Skeletal muscle tissue (tissue), 4 donors: Measurements from ENCODE around the gene EFNA5. TPM values are rescaled to one million over a fixed set of nuclear protein-coding genes. Genes with fewer than 3 reads are reported as not detected.

Experiments used
- H3K27ac ChIP-seq: one replicate; pipeline ENCODE4 v1.7.0; 2013; ENCODE audit warnings: mild to moderate bottlenecking, low read depth, low read length, inconsistent platforms
- H3K27me3 ChIP-seq, 3 donors: one replicate each; pipeline ENCODE4 v1.7.0; 2013; ENCODE audit warnings: low read length in 3 of 3; ENCODE audit not compliant: control insufficient read depth in 3 of 3, insufficient read depth in 3 of 3
- H3K36me3 ChIP-seq, 3 donors: one replicate each; pipeline ENCODE4 v1.7.0; 2013; ENCODE audit warnings: low read length in 3 of 3; ENCODE audit not compliant: control insufficient read depth in 3 of 3, insufficient read depth in 3 of 3
- H3K4me1 ChIP-seq, 3 donors: one replicate each; pipeline ENCODE4 v1.7.0; 2013; ENCODE audit warnings: low read length in 3 of 3, mild to moderate bottlenecking in 3 of 3; ENCODE audit not compliant: control insufficient read depth in 3 of 3, insufficient read depth in 3 of 3
- H3K4me3 ChIP-seq, 3 donors: one replicate each; pipeline ENCODE4 v1.7.0; 2013; ENCODE audit warnings: low read length in 3 of 3
- H3K9ac ChIP-seq, 3 donors: one replicate each; pipeline ENCODE4 v1.7.0; 2013; ENCODE audit warnings: low read length in 3 of 3, mild to moderate bottlenecking in 3 of 3, moderate library complexity in 2 of 3, low read depth in 1 of 3
- H3K9me3 ChIP-seq, 3 donors: one replicate each; pipeline ENCODE4 v1.7.0; 2013; ENCODE audit warnings: low read length in 3 of 3; ENCODE audit not compliant: control insufficient read depth in 3 of 3
- total RNA-seq: library from RNA; depleted of rRNA; stranded (reverse); fragments of >200 nt; gene quantifications from one replicate; pipeline ENCODE4 v1.2.3, GENCODE V29; 2014
- donor health status: Osteomylitis.

EFNA5 gene
- total RNA-seq, 1 donor from 2014 or later, result 8.4 TPM

DNA sequence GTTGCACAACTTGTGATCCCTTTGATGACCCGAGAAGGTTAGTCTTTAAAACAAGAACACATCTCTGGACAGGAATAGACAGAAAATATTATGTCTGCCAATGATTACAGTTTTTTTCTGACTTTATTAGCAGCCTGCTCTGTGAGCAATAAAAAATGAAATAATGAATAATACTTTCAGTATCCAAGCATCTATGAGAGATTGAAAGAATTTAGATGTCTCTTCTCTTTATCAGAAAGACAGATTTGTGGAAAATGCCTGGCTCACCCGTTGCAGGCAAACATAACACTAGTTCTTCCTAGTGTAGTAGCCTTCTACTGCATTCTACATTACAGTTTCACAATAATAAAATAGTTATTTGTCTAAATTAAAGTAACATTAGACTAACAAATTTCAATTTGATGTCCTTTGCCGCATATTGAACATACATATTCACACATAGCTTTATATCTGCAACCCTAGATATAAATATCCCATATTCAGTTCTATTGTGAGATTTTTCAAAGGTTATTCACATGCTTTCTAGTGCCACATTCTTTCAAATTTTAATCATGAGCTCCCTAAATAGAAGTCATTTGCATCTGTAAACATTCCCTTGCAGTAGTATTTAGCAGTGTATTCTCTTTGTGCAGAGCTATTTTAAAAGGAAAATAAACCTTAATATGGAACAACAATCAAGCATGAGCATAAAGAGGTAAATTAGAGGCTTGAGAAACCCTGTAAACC is 267.3 kb downstream of the EFNA5 start:
- Histone ChIP-seq H3K4me3 (no peak overlapping the region), H3K9ac (no peak overlapping the region), H3K27ac (no peak overlapping the region), H3K4me1 (peaks cover 0 to 3% (median 0%) of the 10 kb centered on the region in 3 donors), H3K9me3 (no peaks in the 10 kb centered on the region), H3K27me3 (no peaks in the 10 kb centered on the region), H3K36me3 (no peaks in the 10 kb centered on the region)

DNA sequence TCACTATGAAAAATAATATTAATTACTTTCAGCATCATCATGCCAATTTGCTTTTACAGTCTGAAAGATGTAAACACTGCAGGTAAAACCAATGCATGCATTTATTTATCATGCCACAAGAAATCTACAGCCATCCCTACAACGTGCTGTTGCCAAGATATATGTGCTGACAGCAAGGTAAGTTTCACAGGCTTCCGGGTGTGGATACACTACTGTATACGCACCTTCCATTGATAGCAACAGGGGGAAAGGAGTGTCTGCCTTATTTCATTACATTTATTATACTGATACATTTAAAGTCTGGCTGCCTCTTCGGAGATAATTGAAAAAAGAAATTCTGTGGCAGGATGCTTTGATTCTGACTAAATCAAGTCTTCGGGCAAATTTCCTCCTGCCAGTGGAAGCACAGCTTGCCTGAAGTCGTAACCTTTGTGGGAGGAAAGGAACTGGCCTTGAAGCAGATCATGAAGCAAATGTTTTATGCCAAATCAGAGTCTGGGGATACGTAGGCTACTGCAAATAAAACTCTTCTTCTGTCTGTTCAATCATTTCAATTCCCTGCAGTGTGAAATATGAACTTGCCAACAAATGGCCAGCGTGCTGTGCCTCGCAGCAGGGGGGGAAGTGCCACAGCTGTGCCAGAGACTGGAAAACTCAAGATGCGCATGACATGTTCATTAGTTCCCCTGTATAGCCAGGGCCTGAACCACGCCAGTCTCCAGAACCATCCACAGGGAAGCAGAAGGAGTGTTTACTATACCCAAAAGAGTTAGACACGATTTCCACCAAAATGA is 268.1 kb downstream of the EFNA5 start:
- no peaks in the 10 kb centered on the region for H3K9me3 ChIP-seq
- no peak overlapping the region for H3K9ac ChIP-seq
- no peaks in the 10 kb centered on the region for H3K36me3 ChIP-seq
- no peaks in the 10 kb centered on the region for H3K27me3 ChIP-seq
- peaks cover 0 to 3% (median 0%) of the 10 kb centered on the region in 3 donors for H3K4me1 ChIP-seq
- H3K27ac ChIP-seq, result no peak overlapping the region
- no peak overlapping the region for H3K4me3 ChIP-seq

DNA sequence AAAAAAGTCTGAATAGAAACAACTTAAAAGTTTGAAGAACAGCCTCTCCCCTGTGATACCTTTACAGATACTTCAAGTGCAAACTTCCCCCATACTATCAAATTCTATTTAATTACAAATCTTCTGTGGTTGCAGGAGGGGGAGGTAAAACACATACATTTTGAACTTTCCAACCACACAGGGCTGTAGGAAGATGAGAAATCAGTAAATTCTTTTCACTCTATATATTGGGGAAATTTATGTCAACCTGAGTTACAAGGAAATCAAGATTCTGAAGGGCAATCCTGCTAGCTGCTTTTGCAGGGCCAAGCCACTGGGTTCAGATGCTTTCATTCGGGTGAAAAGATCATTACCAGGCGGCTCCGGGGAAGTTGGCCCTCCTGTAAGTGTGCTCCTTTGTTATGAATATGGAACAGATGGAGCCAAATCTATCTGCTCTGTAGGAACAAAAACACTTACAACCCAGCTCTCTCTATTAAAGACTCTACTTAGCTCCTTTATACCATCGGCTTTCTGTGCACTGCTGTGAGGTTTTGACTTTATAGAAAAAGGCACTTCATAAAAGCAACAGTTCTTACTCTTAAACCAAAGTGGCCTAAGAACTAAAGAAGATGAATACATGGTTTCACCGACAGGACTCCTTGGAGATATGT is 269.1 kb downstream of the EFNA5 start:
- no peaks in the 10 kb centered on the region for H3K27me3 ChIP-seq
- H3K27ac ChIP-seq, result no peak overlapping the region
- peaks cover 0 to 3% (median 0%) of the 10 kb centered on the region in 3 donors for H3K4me1 ChIP-seq
- no peaks in the 10 kb centered on the region for H3K9me3 ChIP-seq
- no peaks in the 10 kb centered on the region for H3K36me3 ChIP-seq
- no peak overlapping the region for H3K4me3 ChIP-seq
- H3K9ac ChIP-seq, result no peak overlapping the region

DNA sequence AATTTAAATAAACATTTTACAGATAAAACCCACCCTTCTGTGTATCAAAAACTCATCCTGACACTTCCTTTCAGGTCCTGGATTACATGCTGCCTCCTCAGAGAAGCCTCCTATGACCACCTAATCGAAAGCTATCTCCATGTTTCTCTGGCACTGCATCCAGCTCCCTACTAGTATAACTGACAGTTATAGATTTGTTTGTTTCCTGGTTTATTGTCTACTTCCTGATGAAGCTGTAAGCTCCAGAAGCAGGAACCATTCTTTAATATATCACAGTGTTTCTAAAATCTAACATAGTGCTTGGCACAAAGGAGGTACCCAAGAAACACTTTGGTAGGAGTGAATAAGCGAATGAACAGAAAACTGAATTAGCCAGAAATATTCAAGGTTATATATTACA is 270.4 kb downstream of the EFNA5 start:
- H3K27me3 ChIP-seq, result no peaks in the 10 kb centered on the region
- no peak overlapping the region for H3K9ac ChIP-seq
- no peaks in the 10 kb centered on the region for H3K36me3 ChIP-seq
- H3K4me3 ChIP-seq, result no peak overlapping the region
- H3K4me1 ChIP-seq, result peaks cover 0 to 3% (median 0%) of the 10 kb centered on the region in 3 donors
- no peak overlapping the region for H3K27ac ChIP-seq
- no peaks in the 10 kb centered on the region for H3K9me3 ChIP-seq

DNA sequence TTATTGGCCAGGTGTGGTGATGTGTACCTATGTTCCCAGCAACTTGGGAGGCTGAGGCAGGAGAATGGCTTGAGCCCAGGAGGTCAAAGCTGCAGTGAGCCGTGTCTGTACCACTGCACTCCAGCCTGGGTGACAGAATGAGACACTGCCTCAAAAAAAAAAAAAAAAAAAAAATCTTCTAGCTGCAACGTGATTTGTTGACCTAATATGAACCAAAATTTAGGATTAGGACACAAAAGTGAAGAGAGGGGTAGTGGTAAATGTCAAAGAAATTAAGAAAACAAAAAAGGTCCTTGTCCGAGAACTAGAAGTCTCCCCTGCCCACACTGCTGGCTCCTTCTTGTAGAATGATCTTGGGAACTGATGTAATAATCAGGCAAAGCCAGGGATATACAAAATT is 272.0 kb downstream of the EFNA5 start:
- Histone ChIP-seq H3K9me3 (no peaks in the 10 kb centered on the region), H3K9ac (no peak overlapping the region), H3K27ac (no peak overlapping the region), H3K4me3 (no peak overlapping the region), H3K27me3 (no peaks in the 10 kb centered on the region), H3K36me3 (no peaks in the 10 kb centered on the region), H3K4me1 (peaks cover 0 to 3% (median 0%) of the 10 kb centered on the region in 3 donors)

DNA sequence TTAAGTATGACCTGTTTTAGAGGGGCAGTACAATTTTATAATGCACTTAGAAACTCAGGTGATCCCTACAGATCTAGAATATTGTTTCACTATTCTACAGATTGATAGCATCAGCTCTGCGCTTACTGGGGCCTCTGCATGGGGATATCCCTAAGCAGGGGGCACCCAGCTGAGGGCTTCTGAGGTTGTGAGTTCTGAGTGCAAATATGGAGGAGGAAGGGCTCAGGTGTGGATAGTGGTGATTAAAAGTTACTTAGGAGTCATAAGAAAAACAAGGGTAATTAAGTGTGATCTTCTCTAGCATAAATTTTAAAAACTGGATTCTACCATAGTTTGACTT is 274.4 kb downstream of the EFNA5 start:
- Histone ChIP-seq H3K27me3 (no peaks in the 10 kb centered on the region), H3K9me3 (no peaks in the 10 kb centered on the region), H3K36me3 (no peaks in the 10 kb centered on the region), H3K4me3 (no peak overlapping the region), H3K27ac (no peak overlapping the region), H3K9ac (no peak overlapping the region), H3K4me1 (no peaks in the 10 kb centered on the region)

DNA sequence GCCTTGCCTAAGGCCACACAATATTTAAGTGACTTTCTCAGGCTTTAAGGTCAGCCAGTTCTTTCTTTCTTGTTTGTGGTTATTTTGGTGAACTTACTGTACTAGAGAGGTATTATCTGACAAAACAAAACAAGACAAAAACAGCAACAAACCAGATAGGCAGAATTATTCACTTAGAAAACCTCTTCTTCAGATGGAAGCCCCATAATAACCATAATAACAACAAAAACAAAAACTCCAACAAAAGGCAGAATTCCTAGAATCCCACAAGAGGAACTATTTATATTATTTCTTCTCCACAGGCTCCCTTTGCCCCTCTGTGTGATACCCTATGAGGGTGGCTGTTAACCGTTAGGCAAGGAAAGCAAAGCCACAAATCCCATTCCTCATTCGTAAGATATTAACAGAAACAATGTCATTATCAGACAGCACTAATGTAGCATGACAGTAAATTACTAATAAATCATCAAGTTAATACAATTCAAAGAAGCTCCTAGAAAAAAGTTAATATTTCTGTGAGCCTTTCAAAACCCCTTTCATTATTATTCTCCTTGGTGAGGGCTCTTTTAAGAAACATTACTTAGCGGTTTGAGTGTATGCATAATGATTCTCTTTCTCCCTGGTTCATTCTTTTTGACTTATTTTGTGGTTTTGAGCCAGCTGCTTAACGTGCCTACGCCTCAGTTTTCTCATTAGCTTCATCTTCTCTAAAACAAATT is 274.9 kb downstream of the EFNA5 start:
- Histone ChIP-seq H3K36me3 (no peaks in the 10 kb centered on the region), H3K27me3 (no peaks in the 10 kb centered on the region), H3K4me1 (no peaks in the 10 kb centered on the region), H3K9ac (no peak overlapping the region), H3K27ac (no peak overlapping the region), H3K9me3 (no peaks in the 10 kb centered on the region), H3K4me3 (no peak overlapping the region)

DNA sequence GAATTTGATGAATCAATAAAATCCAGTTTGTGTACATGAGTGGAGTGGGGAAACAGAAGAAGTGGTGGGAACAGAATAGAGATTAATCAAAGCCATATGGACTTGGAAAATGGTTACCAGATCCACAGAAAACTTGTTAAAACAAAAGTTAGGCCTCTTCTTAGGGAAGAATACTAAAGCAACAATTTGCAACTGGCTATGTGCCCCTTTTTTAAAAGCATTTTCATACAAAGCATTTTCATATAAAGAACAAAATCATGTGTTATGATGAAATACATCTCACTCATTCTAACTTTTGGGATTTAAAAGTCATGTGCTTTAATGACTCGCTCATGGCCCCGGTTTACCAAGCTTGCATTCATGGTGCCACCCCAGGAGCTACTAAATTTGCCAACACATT is 276.9 kb downstream of the EFNA5 start:
- H3K4me3 ChIP-seq, result no peak overlapping the region
- no peak overlapping the region for H3K9ac ChIP-seq

DNA sequence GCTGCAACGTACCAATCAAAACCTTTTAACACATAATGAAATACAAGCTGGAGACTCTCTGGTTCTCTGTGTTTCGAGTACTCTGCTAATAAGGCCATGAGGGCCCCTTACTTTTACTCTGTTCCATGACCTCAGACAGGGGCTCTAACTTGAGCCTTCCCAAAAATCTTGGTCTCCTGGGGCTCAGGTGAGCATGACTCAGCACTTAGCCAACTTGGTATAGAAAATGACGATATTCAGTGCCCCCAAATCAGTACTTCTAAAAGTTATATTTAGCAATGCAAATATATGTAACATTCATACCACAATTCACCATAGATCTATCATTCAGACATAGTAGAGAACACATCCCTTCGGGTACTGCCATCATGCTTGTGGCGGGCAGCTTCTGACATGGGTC is 278.9 kb downstream of the EFNA5 start:
- Histone ChIP-seq H3K36me3 (no peaks in the 10 kb centered on the region), H3K4me1 (peaks cover 3 to 11% (median 11%) of the 10 kb centered on the region in 3 donors), H3K27me3 (no peaks in the 10 kb centered on the region), H3K4me3 (no peak overlapping the region), H3K9me3 (no peaks in the 10 kb centered on the region), H3K27ac (no peak overlapping the region), H3K9ac (no peak overlapping the region)

More for the DNA sequence above, 276.9 kb downstream of the EFNA5 start:
- H3K4me1 ChIP-seq, result peaks cover 3 to 11% (median 5%) of the 10 kb centered on the region in 3 donors
- no peaks in the 10 kb centered on the region for H3K9me3 ChIP-seq
- H3K27me3 ChIP-seq, result no peaks in the 10 kb centered on the region
- H3K36me3 ChIP-seq, result no peaks in the 10 kb centered on the region
- no peak overlapping the region for H3K27ac ChIP-seq
